ENCODE results near the gene TCF7L1.

The TCF7L1 gene

GRCh38 chr2:85276571-85277118 is 143.5 kb downstream of the TCF7L1 start:
- no peaks in the 10 kb centered on the region for H3K79me2 ChIP-seq (ENCODE audit: low read length)
- no peak overlapping the region for H3K27ac ChIP-seq (ENCODE audit: low read length)
- H3K27me3 ChIP-seq (ENCODE audit: low read depth, low read length): peaks cover 11% of the 10 kb centered on the region; the same call in 1 of the 2 replicates

GRCh38 chr2:85277416-85278158 is 144.4 kb downstream of the TCF7L1 start:
- Histone ChIP-seq H3K4me3 (ENCODE audit: low read length) (no peak overlapping the region), H2AFZ (ENCODE audit: low read depth, low read length) (no peak overlapping the region), H3K9ac (ENCODE audit: low read length) (no peak overlapping the region), H3K36me3 (replicated peaks; ENCODE audit: low read depth, low read length) (no peaks in the 10 kb centered on the region), H3K79me2 (ENCODE audit: low read length) (no peaks in the 10 kb centered on the region), H3K27ac (ENCODE audit: low read length) (no peak overlapping the region), H3K27me3 (ENCODE audit: low read depth, low read length) (peaks cover 8% of the 10 kb centered on the region; the same call in 1 of the 2 replicates), H3K9me3 (ENCODE audit: insufficient read depth, low read length) (no peaks in the 10 kb centered on the region), H3K4me2 (ENCODE audit: low read length) (no peak overlapping the region), H4K20me1 (ENCODE audit: insufficient read depth, low read length) (no peaks in the 10 kb centered on the region), H3K4me1 (ENCODE audit: low read length) (no peaks in the 10 kb centered on the region)
- TF ChIP-seq EZH2phosphoT487 (IDR thresholded peaks at IDR 0.05; ENCODE audit: low read depth) (no peak), CTCF (IDR thresholded peaks at IDR 0.05; ENCODE audit: low read depth, low read length) (no peak)

More at GRCh38 chr2:85276571-85277118, 143.5 kb downstream of the TCF7L1 start:
- Histone ChIP-seq H3K4me1 (ENCODE audit: low read length) (no peaks in the 10 kb centered on the region), H3K4me2 (ENCODE audit: low read length) (no peak overlapping the region), H3K9ac (ENCODE audit: low read length) (no peak overlapping the region), H2AFZ (ENCODE audit: low read depth, low read length) (no peak overlapping the region), H4K20me1 (ENCODE audit: insufficient read depth, low read length) (no peaks in the 10 kb centered on the region), H3K36me3 (replicated peaks; ENCODE audit: low read depth, low read length) (no peaks in the 10 kb centered on the region), H3K4me3 (ENCODE audit: low read length) (no peak overlapping the region), H3K9me3 (ENCODE audit: insufficient read depth, low read length) (no peaks in the 10 kb centered on the region)
- no peak for TF ChIP-seq EZH2phosphoT487 (IDR thresholded peaks at IDR 0.05; ENCODE audit: low read depth)
- no peak for TF ChIP-seq CTCF (IDR thresholded peaks at IDR 0.05; ENCODE audit: low read depth, low read length)

GRCh38 chr2:85278361-85278760 is 145.2 kb downstream of the TCF7L1 start:
- Histone ChIP-seq H3K79me2 (ENCODE audit: low read length) (no peaks in the 10 kb centered on the region), H3K4me1 (ENCODE audit: low read length) (no peaks in the 10 kb centered on the region), H3K9me3 (ENCODE audit: insufficient read depth, low read length) (no peaks in the 10 kb centered on the region), H3K27ac (ENCODE audit: low read length) (no peak overlapping the region), H3K4me3 (ENCODE audit: low read length) (no peak overlapping the region), H3K27me3 (ENCODE audit: low read depth, low read length) (peaks cover 8% of the 10 kb centered on the region; the same call in 1 of the 2 replicates), H3K9ac (ENCODE audit: low read length) (no peak overlapping the region), H3K4me2 (ENCODE audit: low read length) (no peak overlapping the region), H2AFZ (ENCODE audit: low read depth, low read length) (no peak overlapping the region), H4K20me1 (ENCODE audit: insufficient read depth, low read length) (no peaks in the 10 kb centered on the region), H3K36me3 (replicated peaks; ENCODE audit: low read depth, low read length) (no peaks in the 10 kb centered on the region)
- no peak for TF ChIP-seq EZH2phosphoT487 (IDR thresholded peaks at IDR 0.05; ENCODE audit: low read depth)
- TF ChIP-seq CTCF (IDR thresholded peaks at IDR 0.05; ENCODE audit: low read depth, low read length): no peak

- Histone ChIP-seq H2AFZ (ENCODE audit: low read depth, low read length) (no peak overlapping the region), H3K27me3 (ENCODE audit: low read depth, low read length) (peaks cover 5% of the 10 kb centered on the region; the same call in 1 of the 2 replicates), H4K20me1 (ENCODE audit: insufficient read depth, low read length) (no peaks in the 10 kb centered on the region), H3K79me2 (ENCODE audit: low read length) (no peaks in the 10 kb centered on the region), H3K9ac (ENCODE audit: low read length) (no peak overlapping the region), H3K4me3 (ENCODE audit: low read length) (no peak overlapping the region), H3K36me3 (replicated peaks; ENCODE audit: low read depth, low read length) (no peaks in the 10 kb centered on the region), H3K27ac (ENCODE audit: low read length) (no peak overlapping the region), H3K4me1 (ENCODE audit: low read length) (peaks cover 4% of the 10 kb centered on the region; the same call in 1 of the 2 replicates), H3K9me3 (ENCODE audit: insufficient read depth, low read length) (no peaks in the 10 kb centered on the region), H3K4me2 (ENCODE audit: low read length) (no peak overlapping the region)
- TF ChIP-seq CTCF (IDR thresholded peaks at IDR 0.05; ENCODE audit: low read depth, low read length) (no peak), EZH2phosphoT487 (IDR thresholded peaks at IDR 0.05; ENCODE audit: low read depth) (no peak)
Observed at GRCh38 chr2:85281553-85281952, 148.4 kb downstream of the TCF7L1 start.
